ENCODE results near the gene UBR3.

Gene UBR3

GRCh38 chr2:169798718-169799592 lies 28.3 kb upstream of the UBR3 start, which contains the start of gene SSB (continued):
- TF ChIP-seq, protein P1, sequence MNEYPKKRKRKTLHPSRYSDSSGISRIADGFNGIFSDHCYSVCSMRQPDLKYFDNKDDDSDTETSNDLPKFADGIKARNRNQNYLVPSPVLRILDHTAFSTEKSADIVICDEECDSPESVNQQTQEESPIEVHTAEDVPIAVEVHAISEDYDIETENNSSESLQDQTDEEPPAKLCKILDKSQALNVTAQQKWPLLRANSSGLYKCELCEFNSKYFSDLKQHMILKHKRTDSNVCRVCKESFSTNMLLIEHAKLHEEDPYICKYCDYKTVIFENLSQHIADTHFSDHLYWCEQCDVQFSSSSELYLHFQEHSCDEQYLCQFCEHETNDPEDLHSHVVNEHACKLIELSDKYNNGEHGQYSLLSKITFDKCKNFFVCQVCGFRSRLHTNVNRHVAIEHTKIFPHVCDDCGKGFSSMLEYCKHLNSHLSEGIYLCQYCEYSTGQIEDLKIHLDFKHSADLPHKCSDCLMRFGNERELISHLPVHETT (tag by site-specific recombination; IDR thresholded peaks at IDR 0.05) = no peak
- TF ChIP-seq ZNF404 (tag by site-specific recombination; IDR thresholded peaks at IDR 0.05) = no peak
- TF ChIP-seq ZNF768 (tag by site-specific recombination; IDR thresholded peaks at IDR 0.05) = no peak
- TF ChIP-seq, protein P2, sequence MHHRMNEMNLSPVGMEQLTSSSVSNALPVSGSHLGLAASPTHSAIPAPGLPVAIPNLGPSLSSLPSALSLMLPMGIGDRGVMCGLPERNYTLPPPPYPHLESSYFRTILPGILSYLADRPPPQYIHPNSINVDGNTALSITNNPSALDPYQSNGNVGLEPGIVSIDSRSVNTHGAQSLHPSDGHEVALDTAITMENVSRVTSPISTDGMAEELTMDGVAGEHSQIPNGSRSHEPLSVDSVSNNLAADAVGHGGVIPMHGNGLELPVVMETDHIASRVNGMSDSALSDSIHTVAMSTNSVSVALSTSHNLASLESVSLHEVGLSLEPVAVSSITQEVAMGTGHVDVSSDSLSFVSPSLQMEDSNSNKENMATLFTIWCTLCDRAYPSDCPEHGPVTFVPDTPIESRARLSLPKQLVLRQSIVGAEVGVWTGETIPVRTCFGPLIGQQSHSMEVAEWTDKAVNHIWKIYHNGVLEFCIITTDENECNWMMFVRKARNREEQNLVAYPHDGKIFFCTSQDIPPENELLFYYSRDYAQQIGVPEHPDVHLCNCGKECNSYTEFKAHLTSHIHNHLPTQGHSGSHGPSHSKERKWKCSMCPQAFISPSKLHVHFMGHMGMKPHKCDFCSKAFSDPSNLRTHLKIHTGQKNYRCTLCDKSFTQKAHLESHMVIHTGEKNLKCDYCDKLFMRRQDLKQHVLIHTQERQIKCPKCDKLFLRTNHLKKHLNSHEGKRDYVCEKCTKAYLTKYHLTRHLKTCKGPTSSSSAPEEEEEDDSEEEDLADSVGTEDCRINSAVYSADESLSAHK (tag by site-specific recombination; IDR thresholded peaks at IDR 0.05) = no peak
- TF ChIP-seq ZNF629 (tag by site-specific recombination; IDR thresholded peaks at IDR 0.05) = peak; percentile 27; the same call in 1 of the 2 replicates
- TF ChIP-seq BCL11B (tag by site-specific recombination; IDR thresholded peaks at IDR 0.05; ENCODE audit: low read depth) = no peak
- TF ChIP-seq ZSCAN4 (tag by site-specific recombination; IDR thresholded peaks at IDR 0.05) = no peak
- TF ChIP-seq ZBTB7A (tag by site-specific recombination; IDR thresholded peaks at IDR 0.05; ENCODE audit: low read depth) = no peak
- TF ChIP-seq ZXDB (tag by site-specific recombination; IDR thresholded peaks at IDR 0.05) = peak; percentile 97
- no peak for TF ChIP-seq ZNF391 (tag by site-specific recombination; IDR thresholded peaks at IDR 0.05; ENCODE audit: borderline replicate concordance, low read depth)
- no peak for TF ChIP-seq ZNF513 (tag by site-specific recombination; IDR thresholded peaks at IDR 0.05)

DNA sequence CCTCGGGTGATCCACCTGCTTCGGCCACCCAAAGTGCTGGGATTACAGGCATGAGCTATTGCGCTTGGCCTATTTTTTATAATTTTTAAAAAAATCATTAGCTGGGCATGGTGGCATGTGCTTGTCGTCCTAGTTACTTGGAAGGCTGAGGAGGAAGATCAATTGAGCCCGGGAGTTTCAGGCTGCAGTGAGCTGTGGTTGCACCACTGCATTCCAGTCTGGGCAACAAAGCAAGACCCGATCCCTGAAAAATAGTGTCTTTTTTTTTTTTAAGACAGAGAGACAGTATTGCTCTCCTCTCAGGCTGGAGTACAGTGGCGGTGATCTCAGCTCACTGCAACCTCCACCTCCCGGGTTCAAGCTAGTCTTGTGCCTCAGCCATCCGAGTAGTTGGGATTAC lies 23.8 kb upstream of the UBR3 start:
- TF ChIP-seq ZNF707 (tag by site-specific recombination; IDR thresholded peaks at IDR 0.05) = no peak
- TF ChIP-seq ZNF266 (tag by site-specific recombination; IDR thresholded peaks at IDR 0.05; ENCODE audit: low read depth) = no peak
- no peak for TF ChIP-seq ZSCAN30 (tag by site-specific recombination; IDR thresholded peaks at IDR 0.05)
- TF ChIP-seq ZNF239 (tag by site-specific recombination; IDR thresholded peaks at IDR 0.05) = no peak
- no peak for TF ChIP-seq ZBTB7A (tag by site-specific recombination; IDR thresholded peaks at IDR 0.05; ENCODE audit: low read depth)
- no peak for TF ChIP-seq KLF17 (tag by site-specific recombination; IDR thresholded peaks at IDR 0.05)
- TF ChIP-seq ZNF202 (tag by site-specific recombination; IDR thresholded peaks at IDR 0.05; ENCODE audit: borderline replicate concordance) = no peak
- TF ChIP-seq ZNF514 (tag by site-specific recombination; IDR thresholded peaks at IDR 0.05) = no peak
- no peak for TF ChIP-seq ZNF362 (tag by site-specific recombination; IDR thresholded peaks at IDR 0.05)
- no peak for TF ChIP-seq ZNF596 (tag by site-specific recombination; IDR thresholded peaks at IDR 0.05)
- H3K27ac ChIP-seq (ENCODE audit: extremely low read depth, low read depth, low read length) = no peak overlapping the region
- peaks cover 70 to 72% of the 10 kb centered on the region in 2 experiments for H3K36me3 ChIP-seq (ENCODE audit: control insufficient read depth in 2 of 2, insufficient read depth in 1 of 2, low read length in 2 of 2)
- H3K4me3 ChIP-seq (ENCODE audit: low read depth, low read length) = no peak overlapping the region
- ChIA-PET POLR2A (no interaction called here), CTCF (interaction anchor here (0.6 kb wide), 1 partner anchor 113 kb away, joined by 3 read pairs; no protein-coding TSS in a partner anchor)
- no peaks in the 10 kb centered on the region for H3K4me1 ChIP-seq (ENCODE audit: control insufficient read depth, insufficient read depth, low read length)
- no peaks in the 10 kb centered on the region for H3K9me3 ChIP-seq (ENCODE audit: control insufficient read depth, insufficient read depth, low read depth, low read length)
